ENCODE measurements around the gene BCL2L15.

GRCh38 chr1:113871597-113872113, 15.7 kb downstream of the BCL2L15 start, which contains the start of gene PTPN22:
- TF ChIP-seq POLR2A (IDR thresholded peaks at IDR 0.05) (no peak), CTCF (IDR thresholded peaks at IDR 0.05) (no peak)

Data from prostate gland (tissue), 2 donors.